Germinal center (tissue), 1 donor: Measurements from ENCODE around the gene ADM2.

Experiments used
- DNase-seq: peaks from one replicate; pipeline ENCODE4 v3.0.0; 2012; ENCODE audit warnings: mixed read lengths, low spot score

Gene ADM2

DNA sequence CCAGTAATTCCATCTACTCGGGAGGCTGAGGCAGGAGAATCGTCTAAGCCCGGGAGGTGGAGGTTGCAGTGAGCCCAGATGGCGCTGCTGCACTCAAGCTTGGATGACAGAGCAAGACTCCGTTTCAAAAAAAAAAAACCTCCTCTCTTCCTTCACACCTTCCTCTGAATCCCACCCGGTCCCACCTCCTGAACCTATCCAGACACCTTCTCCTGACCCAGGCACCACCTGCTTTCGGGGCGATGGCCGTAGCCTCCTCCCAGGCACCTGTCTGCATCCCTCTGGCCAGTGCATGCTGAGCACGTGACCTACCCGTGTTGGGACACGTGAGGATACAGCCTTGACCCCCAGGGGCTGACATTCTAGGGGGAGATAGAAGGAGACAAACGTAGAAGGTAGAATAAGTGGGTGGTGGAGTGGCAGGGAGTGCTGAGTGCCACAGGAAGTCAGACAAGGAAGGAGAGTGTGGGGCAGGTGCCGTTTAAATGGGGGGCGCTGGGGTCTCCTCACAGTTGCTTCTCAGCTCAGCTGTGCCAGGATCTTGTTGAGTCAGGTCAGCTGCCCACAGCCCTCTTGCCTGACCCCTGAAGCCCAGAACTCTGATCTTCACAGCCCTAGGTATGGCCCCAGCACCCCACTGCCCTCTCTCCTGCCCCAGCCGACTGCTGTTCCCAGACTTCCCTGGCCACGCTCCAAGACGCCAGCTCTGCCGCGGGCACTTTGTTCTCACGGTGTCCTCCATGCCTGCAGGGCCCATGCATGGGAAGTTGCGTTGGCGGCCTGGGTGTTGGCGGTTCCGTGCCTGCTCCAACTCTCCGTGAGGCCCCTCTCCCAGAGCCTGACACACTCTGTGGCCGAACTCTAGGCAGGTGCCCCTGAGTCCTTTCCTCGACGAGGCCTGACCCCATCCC lies 4.1 kb downstream of the ADM2 start:
- no peak for DNase-seq

DNA sequence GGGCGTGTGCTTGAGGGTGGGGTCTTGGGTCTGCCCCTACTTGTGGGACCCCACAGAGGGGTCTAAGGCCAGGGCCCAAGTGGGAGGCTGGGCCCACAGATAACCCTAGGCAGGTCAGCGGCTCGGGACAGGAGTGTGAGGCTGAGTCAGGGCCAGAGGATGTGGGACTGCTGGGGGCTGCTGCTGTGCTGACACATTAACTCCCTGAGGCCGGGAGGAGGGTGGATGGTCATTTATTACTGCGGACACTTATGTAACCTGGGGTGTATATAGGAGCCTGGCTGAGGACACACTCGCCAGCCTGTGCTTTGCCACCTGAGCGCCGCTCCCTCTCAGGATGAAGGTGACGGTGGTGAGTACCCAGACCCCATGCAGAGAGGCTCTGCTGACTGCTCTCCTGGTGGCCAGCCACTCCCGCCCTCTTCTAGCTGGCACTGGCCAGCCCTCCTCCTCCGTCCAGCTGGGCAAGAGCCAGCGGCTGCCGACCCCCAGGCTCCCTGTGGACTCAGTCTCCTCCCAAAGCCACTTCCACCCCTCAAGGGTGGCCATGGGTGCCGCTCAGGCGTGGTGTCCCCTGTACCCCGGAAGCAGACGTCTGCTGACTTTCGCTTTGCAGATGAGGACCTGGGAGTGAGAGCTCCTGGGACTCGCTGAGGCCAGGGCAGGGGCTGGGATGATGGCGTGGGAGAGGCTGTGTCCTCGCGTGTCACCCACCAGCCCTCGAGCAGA lies 5.4 kb downstream of the ADM2 start, which contains the start of gene MIOX:
TSS of gene MIOX (plus strand) at position 299 of the 729 bp plus-strand sequence. CDS start at position 338, 39 bp downstream.
- DNase-seq: no peak

DNA sequence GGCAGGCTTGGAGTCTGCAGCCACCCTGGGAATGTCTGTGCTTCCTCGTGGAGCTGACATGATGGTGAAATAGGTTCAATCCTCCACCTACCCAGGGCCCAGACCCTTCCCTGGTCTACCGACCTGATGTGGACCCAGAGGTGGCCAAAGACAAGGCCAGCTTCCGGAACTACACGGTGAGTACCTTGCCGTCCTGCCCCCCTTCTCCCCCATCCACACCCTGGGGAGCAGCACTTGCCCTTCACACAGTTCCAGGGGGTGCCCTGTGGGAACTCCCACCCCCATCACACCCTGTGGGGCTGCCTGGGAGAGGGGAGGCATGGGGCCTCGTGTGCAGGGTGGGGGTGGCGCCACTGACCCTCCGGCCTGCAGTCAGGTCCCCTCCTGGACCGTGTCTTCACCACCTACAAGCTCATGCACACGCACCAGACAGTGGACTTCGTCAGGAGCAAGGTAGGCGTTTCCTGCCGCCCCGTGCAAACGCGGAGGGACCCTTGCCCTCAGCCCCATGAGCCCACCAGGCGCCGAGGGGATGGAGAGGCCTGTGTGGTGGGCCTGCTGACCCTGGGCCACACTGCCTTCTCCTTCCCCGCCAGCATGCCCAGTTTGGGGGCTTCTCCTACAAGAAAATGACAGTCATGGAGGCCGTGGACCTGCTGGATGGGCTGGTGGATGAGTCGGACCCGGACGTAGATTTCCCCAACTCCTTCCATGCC lies 6.1 kb downstream of the ADM2 start:
- no peak for DNase-seq

- no peak for DNase-seq
Observed at GRCh38 chr22:50488006-50488677, 6.8 kb downstream of the ADM2 start.

DNA sequence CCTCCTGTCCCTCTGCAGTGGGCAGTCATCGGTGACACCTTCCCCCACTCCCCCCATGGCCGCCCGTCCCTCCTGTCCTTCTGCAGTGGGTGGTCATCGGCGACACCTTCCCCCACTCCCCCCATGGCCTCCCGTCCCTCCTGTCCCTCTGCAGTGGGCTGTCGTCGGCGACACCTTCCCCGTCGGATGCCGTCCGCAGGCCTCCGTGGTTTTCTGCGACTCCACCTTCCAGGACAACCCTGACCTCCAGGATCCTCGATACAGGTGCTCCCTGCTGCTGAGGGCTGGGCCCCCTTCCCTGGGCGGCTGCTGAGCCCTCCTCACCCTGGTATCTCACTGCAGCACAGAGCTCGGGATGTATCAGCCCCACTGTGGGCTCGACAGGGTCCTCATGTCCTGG lies 7.5 kb downstream of the ADM2 start:
- DNase-seq: no peak

GRCh38 chr22:50489363-50490243 lies 8.3 kb downstream of the ADM2 start:
- DNase-seq: no peak

DNA sequence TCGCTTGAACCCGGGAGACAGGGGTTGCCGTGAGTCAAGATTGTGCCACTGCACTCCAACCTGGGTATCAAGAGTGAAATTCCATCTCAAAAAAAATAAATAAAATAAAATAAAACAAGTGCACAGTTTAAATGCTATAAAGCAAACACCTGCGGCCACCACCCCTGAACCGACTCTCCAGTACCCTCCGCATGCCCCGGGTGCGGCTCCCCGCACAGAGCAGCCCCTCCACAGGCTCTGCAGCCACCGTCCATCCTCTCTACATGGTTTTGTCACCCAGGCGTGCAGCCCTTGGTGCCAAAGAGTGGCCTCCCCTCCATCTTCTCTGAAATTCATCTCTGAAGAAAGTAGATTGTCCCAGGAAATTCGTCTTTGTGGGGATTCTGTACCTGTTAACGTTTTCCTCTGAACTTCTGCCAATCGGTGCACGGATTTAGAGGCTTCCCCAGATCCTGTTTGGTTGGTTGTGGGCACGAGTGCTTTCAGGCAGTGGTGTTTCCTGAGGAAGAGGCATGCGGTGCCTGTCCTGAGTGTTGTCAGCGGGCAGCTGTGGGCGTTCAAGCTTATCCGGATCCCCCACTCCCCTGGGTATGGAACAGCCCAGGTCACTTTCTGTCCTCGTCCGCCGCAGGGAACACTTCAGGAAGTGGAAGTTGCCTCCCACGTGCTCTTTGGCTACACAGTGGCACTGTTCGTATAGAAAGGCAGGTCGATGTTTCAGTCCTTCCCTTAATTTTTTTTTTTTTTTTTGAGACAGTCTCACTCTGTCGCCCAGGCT lies 9.4 kb downstream of the ADM2 start:
- no peak for DNase-seq

- no peak for DNase-seq
Observed at GRCh38 chr22:50497093-50497492, 15.8 kb downstream of the ADM2 start.

- DNase-seq: peak; percentile 59
Observed at GRCh38 chr22:50498322-50498890, 17.1 kb downstream of the ADM2 start.

GRCh38 chr22:50500452-50500851 lies 19.1 kb downstream of the ADM2 start:
- DNase-seq: no peak

GRCh38 chr22:50502096-50502495 lies 20.8 kb downstream of the ADM2 start:
- DNase-seq: no peak

GRCh38 chr22:50502628-50503474 lies 21.5 kb downstream of the ADM2 start:
- DNase-seq: no peak

- DNase-seq: no peak
Observed at GRCh38 chr22:50503475-50504145, 22.3 kb downstream of the ADM2 start.

DNA sequence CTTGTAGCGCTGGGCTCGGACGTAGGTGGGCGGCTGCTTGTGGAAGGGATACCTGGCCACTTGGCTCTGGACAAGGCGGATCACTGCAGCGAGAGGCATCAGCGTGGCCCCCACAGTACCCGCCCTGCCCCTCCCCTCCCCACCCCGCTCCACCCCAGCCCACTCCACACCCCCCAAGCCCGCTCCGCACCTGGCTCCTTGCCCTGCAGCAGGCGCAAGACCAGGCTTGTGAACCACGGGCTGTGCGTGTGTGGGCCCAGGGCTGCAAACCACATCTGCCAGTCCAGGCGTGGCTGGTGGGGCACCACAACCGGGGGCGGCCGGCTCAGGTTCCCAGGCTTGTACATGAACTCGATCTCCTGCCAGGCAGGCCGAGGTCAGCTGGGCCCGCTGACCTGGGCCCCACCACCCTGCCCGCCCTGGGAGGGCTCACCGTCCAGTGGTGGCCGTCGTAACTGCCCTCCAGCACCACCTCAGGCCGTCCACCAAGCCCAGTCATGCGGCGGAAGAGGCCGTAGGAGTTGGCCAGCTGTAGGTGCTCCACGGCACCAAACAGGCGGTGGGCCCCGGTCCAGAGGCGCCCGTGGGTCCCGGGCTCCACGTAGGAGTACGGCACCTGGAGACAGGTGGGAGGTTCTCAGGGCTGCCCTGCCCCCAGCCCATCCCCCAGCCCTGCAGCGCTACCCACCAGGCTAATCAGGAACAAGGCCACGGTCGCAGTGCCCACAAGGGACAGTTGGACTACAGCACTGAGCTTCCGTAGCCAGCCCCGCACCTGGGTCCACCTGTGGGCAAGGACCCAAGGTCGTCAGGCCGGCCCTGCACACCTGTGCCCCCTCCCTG lies 23.2 kb downstream of the ADM2 start:
- no peak for DNase-seq

- no peak for DNase-seq
Observed at GRCh38 chr22:50505276-50505775, 24.0 kb downstream of the ADM2 start.

- no peak for DNase-seq
Observed at GRCh38 chr22:50505776-50506610, 24.6 kb downstream of the ADM2 start.
